Heart left ventricle (tissue), 16 donors: ENCODE results near the gene TMEM132D. TPM values are rescaled to one million over a fixed set of nuclear protein-coding genes. Genes with fewer than 3 reads are reported as not detected.

Experiments
- ATAC-seq, 4 donors: fragments of 200-7000 bp; cut with Tn5 transposase; one replicate each; pipeline ENCODE4 v1.9.1; 2020 to 2022; ENCODE audit warnings: moderate library complexity in 4 of 4, mild to moderate bottlenecking in 3 of 4, moderate number of reproducible peaks in 1 of 4
- DNase-seq, 5 donors: peaks; one replicate each; pipeline ENCODE4 v3.0.0-alpha.2; 2020
- H3K27ac ChIP-seq, 12 donors: fragments of 200-600 bp; sonication (generic) in 4 of 12; one replicate each; pipeline versions ENCODE4 v1.5.0 to v1.8.0; 2016 to 2022; ENCODE audit warnings: mild to moderate bottlenecking in 2 of 12
- H3K27me3 ChIP-seq, 9 donors: fragments of 200-600 bp; sonication (generic) in 2 of 9; one replicate each; pipeline versions ENCODE4 v1.5.1 to v1.8.0; 2016 to 2022; ENCODE audit warnings: mild to moderate bottlenecking in 3 of 9
- H3K36me3 ChIP-seq, 9 donors: fragments of 200-600 bp; sonication (generic) in 2 of 9; one replicate each; pipeline versions ENCODE4 v1.5.0 to v1.8.0; 2018 to 2022; ENCODE audit warnings: mild to moderate bottlenecking in 2 of 9
- H3K4me1 ChIP-seq, 12 donors: fragments of 200-600 bp; sonication (generic) in 4 of 12; one replicate each; pipeline versions ENCODE4 v1.5.0 to v1.8.0; 2016 to 2022; ENCODE audit warnings: mild to moderate bottlenecking in 3 of 12
- H3K4me3 ChIP-seq, 12 donors: fragments of 200-600 bp; sonication (generic) in 4 of 12; one replicate each; pipeline versions ENCODE4 v1.5.0 to v1.8.0; 2017 to 2022; ENCODE audit warnings: mild to moderate bottlenecking in 9 of 12, moderate library complexity in 4 of 12
- H3K9me3 ChIP-seq, 12 donors: fragments of 200-600 bp; sonication (generic) in 4 of 12; one replicate each; pipeline versions ENCODE4 v1.5.0 to v1.8.0; 2016 to 2022; ENCODE audit warnings: mild to moderate bottlenecking in 1 of 12
- CTCF ChIP-seq, 12 donors: fragments of 200-600 bp; sonication (generic) in 4 of 12; IDR thresholded peaks; one replicate each; pipeline versions ENCODE4 v1.5.0 to v1.8.0; 2018 to 2022; ENCODE audit warnings: antibody characterized with exemption in 12 of 12, mild to moderate bottlenecking in 5 of 12
- POLR2A ChIP-seq, 2 donors: fragments of 450-650 bp; IDR thresholded peaks; one replicate each; pipeline ENCODE4 v1.6.1; 2017; ENCODE audit warnings: antibody characterized with exemption in 2 of 2, mild to moderate bottlenecking in 2 of 2, moderate library complexity in 2 of 2
- WGBS, 4 donors: extraction: QIAGEN DNeasy Blood & Tissue Kit in 2 of 4; methylation state at CpG; one replicate each; pipeline versions ENCODE4 v1.1.5 to v1.1.7; 2013 to 2018; 5-methylcytosine and 5-hydroxymethylcytosine counted together
- intact Hi-C, 10 donors: fragments of 100-400 bp; cut with DNase I; formaldehyde crosslinking; loops; one replicate each; pipeline versions ENCODE4 v1.11.1 to v1.14.2; 2022
- polyA plus RNA-seq, 2 donors: library from polyadenylated mRNA; stranded (reverse); fragments of 200-250 nt; gene quantifications; one replicate each; pipeline ENCODE4 v1.2.3, GENCODE V29; 2013
- total RNA-seq, 9 donors: library from RNA; depleted of rRNA in 2 of 9; stranded (reverse); fragments of >200 nt in 2 of 9; fragmentation: NEBNext Ultra II Directional in 3 of 9; extraction: Animal tissue kit (Norgen Biotek cat#: 25700) in 3 of 9; gene quantifications; one replicate each; pipeline versions ENCODE4 v1.1.0 to v1.2.4, GENCODE V29; 2016 to 2023
- donor health status: ischemic (EF 13 %, LVEDD 7.1; RV severe dilation, severe dysfunction).
- donor health status: healthy with polysubstance abuse.
- donor health status: DM: no; HTN: yes; CAD: no.
- donor health status: DM: no; HTN: no; CAD: no.
- donor health status: ischemic (EF 25% LVEDD 6.9; RV normal size, moderate dysfunction).
- donor health status: ischemic (EF 25% LVEDD 5.7; RV mildly dilated, moderate dysfunction).
- donor health status: healthy.
- donor health status: DM: yes; HTN: yes; CAD: no.
- donor health status: ischemic (EF 35%, LVEDD 5.7; RV mildly dilated, moderate dysfunction).
- donor health status: nonischemic (EF 11% LVEDD 7.7; RV severe dilation, severe dysfunction).
- donor health status: DM: yes; HTN: yes; CAD: no.
- donor health status: PGD.
- donor health status: ischemic (EF 29% LVEDD 5.4; RV normal size, mild dysfunction).
- donor health status: nonischemic (EF 23%, LVEDD 6.1; RV moderate dilation, normal function).

The TMEM132D gene
- total and polyA plus RNA-seq, 11 donors, result not detected

DNA sequence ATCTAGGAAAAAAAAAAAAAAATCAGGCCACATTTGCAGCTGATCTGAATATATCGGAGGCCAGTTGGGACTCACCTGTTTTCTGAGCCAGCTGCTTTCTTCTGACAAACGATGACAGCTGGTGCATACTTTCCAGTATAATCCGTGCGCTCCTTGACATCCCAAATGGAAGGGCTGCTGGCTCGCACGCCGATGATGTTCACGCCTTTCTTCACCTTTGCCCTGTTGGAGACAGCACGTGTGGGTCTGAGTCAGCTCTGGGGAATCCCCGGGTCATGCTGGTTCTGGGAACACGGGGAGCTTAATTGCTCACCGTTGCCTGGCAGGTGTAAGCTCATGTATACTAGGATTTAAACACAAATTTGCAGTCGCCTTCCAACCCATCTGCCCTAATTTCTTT, 372.8 kb downstream of the TMEM132D start:
- ATAC-seq (no peak), DNase-seq (no peak)
- H3K27ac ChIP-seq, result no peak overlapping the region
- 53 to 69% (median 60%) methylated on average over 13 of the region's 13 CpGs for WGBS, 4 donors
- no peak overlapping the region for H3K4me3 ChIP-seq
- no peaks in the 10 kb centered on the region for H3K36me3 ChIP-seq
- no peaks in the 10 kb centered on the region for H3K9me3 ChIP-seq
- intact Hi-C loops, result no loop called here
- no peaks in the 10 kb centered on the region for H3K27me3 ChIP-seq
- H3K4me1 ChIP-seq, result no peaks in the 10 kb centered on the region
- TF ChIP-seq CTCF (IDR thresholded peaks at IDR 0.05) (no peak), POLR2A (IDR thresholded peaks at IDR 0.05) (no peak)

DNA sequence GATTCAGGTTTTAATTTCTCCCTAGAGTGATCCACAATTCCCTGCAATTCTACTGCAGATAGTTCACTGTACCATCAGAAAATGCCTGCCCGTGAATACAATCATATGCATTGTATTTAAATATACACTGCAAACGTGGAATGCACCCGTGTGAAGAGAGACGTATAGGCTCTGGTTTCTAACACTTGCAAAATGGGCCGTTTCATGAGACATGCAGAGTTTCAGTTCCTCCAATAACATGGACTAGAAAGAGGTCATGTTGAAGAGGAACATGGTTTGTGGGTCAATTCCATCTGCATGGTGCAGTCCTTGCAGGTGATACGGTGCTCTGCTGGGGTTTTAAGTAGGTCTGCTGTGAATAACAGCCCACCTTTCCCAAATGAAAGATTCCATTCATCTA, 373.3 kb downstream of the TMEM132D start:
- Histone ChIP-seq H3K4me3 (no peak overlapping the region), H3K9me3 (no peaks in the 10 kb centered on the region), H3K27me3 (no peaks in the 10 kb centered on the region), H3K27ac (no peak overlapping the region), H3K36me3 (no peaks in the 10 kb centered on the region), H3K4me1 (no peaks in the 10 kb centered on the region)
- TF ChIP-seq CTCF (IDR thresholded peaks at IDR 0.05) (no peak), POLR2A (IDR thresholded peaks at IDR 0.05) (no peak)
- intact Hi-C loops, result no loop called here
- WGBS, 4 donors, result 65 to 81% (median 71%) methylated on average over 6 of the region's 6 CpGs
- DNase-seq (no peak), ATAC-seq (no peak)

- Histone ChIP-seq H3K27me3 (no peaks in the 10 kb centered on the region), H3K4me3 (no peak overlapping the region), H3K36me3 (no peaks in the 10 kb centered on the region), H3K27ac (no peak overlapping the region), H3K9me3 (peaks cover 0 to 4% (median 0%) of the 10 kb centered on the region in 12 donors), H3K4me1 (no peaks in the 10 kb centered on the region)
- WGBS, 4 donors, result 57 to 65% (median 62%) methylated on average over 3 of the region's 3 CpGs
- TF ChIP-seq POLR2A (IDR thresholded peaks at IDR 0.05), result no peak
- TF ChIP-seq CTCF (IDR thresholded peaks at IDR 0.05), result no peak
- DNase-seq, result no peak
- intact Hi-C loops, result no loop called here
- no peak for ATAC-seq
Measured at GRCh38 chr12:129527506-129527905, 376.3 kb downstream of the TMEM132D start.

DNA sequence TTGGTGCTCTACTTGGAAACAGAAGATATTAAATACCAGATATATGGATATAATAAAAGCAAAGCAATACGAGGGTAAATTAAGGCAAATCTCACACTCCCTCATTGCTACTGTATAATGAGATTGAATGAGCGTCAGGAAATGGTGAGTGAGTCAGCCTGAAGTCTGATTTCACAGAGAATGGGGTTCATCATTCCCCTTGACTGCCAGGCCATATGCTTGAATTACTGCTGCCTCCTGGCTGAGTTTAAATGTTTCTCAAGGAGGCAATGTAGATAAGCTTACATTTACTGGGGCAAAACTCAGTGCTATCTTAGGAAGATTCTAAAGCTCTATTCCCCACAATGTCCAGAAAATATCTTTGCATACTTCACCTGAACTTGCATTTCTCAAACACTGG, 380.2 kb downstream of the TMEM132D start:
- intact Hi-C loops, result no loop called here
- peaks cover 0 to 8% (median 0%) of the 10 kb centered on the region in 12 donors for H3K9me3 ChIP-seq
- DNase-seq (no peak), ATAC-seq (no peak)
- no peak overlapping the region for H3K27ac ChIP-seq
- TF ChIP-seq CTCF (IDR thresholded peaks at IDR 0.05) (no peak), POLR2A (IDR thresholded peaks at IDR 0.05) (no peak)
- WGBS, 4 donors, result 56 to 62% (median 62%) methylated on average over 2 of the region's 2 CpGs
- H3K4me3 ChIP-seq, result no peak overlapping the region
- no peaks in the 10 kb centered on the region for H3K27me3 ChIP-seq
- no peaks in the 10 kb centered on the region for H3K36me3 ChIP-seq
- no peaks in the 10 kb centered on the region for H3K4me1 ChIP-seq
